Measurements from ENCODE around the gene THAP10.

THAP10 gene

GRCh38 chr15:70853973-70854665 lies 38.1 kb downstream of the THAP10 start, which contains the start of gene LARP6:
TSS of gene LARP6 (minus strand) at chr15:70854157. CDS start at chr15:70854088, 69 bp downstream.
- peak; percentile 62 for DNase-seq
- WGBS, result under 1% methylated on average over 53 of the region's 78 CpGs
- no peaks in the 10 kb centered on the region for H3K9me3 ChIP-seq (ENCODE audit: control insufficient read depth, low read length)
- H3K4me3 ChIP-seq (ENCODE audit: insufficient read depth in 1 of 2, low read depth in 1 of 2, low read length in 2 of 2), result peak within 1 kb of the TSS; percentile 97 to 98
- peak within 1 kb of the TSS; percentile 88 for H4K8ac ChIP-seq (ENCODE audit: low read length)
- peak within 1 kb of the TSS; percentile 70 for H3K4me2 ChIP-seq (ENCODE audit: low read length, poor library complexity, severe bottlenecking)
- peak within 1 kb of the TSS in 1 of 2 experiments; percentile 96 for H3K14ac ChIP-seq (ENCODE audit: low read length in 2 of 2)
- H2BK12ac ChIP-seq (ENCODE audit: low read length in 2 of 2), result peak within 1 kb of the TSS; percentile 82 to 87
- H3K36me3 ChIP-seq (ENCODE audit: control insufficient read depth in 1 of 2, insufficient read depth in 2 of 2, low read depth in 1 of 2, low read length in 2 of 2), result peaks cover 6 to 30% of the 10 kb centered on the region in 2 experiments
- H2BK15ac ChIP-seq (ENCODE audit: low read depth, poor library complexity, severe bottlenecking), result peak within 1 kb of the TSS; percentile 91
- H3K18ac ChIP-seq (ENCODE audit: low read depth in 1 of 2, low read length in 2 of 2), result peak within 1 kb of the TSS; percentile 96 to 98
- H3K79me1 ChIP-seq (replicated peaks; ENCODE audit: low read length, poor library complexity, severe bottlenecking), result peaks cover 4% of the 10 kb centered on the region
- H3K4me1 ChIP-seq (ENCODE audit: control insufficient read depth, insufficient read depth, low read depth, low read length), result peaks cover 12% of the 10 kb centered on the region
- peak within 1 kb of the TSS in 1 of 2 experiments; percentile 77 for H3K23ac ChIP-seq (ENCODE audit: low read length in 2 of 2)
- peak within 1 kb of the TSS; percentile 91 for H2AFZ ChIP-seq (ENCODE audit: low read depth, low read length)
- H2AK5ac ChIP-seq (ENCODE audit: low read length, severe bottlenecking), result no peak within 1 kb of the TSS
- H3K27me3 ChIP-seq (ENCODE audit: control insufficient read depth in 1 of 2, insufficient read depth in 1 of 2, low read length in 2 of 2), result no peaks in the 10 kb centered on the region
- H3K27ac ChIP-seq (ENCODE audit: low read length, poor library complexity, severe bottlenecking), result peak within 1 kb of the TSS; percentile 83
- H2BK5ac ChIP-seq (ENCODE audit: low read depth, low read length, poor library complexity, severe bottlenecking), result peak within 1 kb of the TSS; percentile 88
- H3K9ac ChIP-seq (ENCODE audit: low read length), result peak within 1 kb of the TSS; percentile 98
- H4K91ac ChIP-seq (ENCODE audit: low read length), result peak within 1 kb of the TSS; percentile 34
- H2BK120ac ChIP-seq (ENCODE audit: low read depth, low read length), result peak within 1 kb of the TSS; percentile 78
- peak within 1 kb of the TSS; percentile 93 to 96 for H3K4ac ChIP-seq (ENCODE audit: low read depth in 1 of 2, low read length in 2 of 2)

GRCh38 chr15:70853318-70853972 lies 38.8 kb downstream of the THAP10 start:
- H4K8ac ChIP-seq (ENCODE audit: low read length), result peak overlapping the region; percentile 88
- peak; percentile 81 for DNase-seq
- H3K27ac ChIP-seq (ENCODE audit: low read length, poor library complexity, severe bottlenecking), result peak overlapping the region; percentile 6
- peak overlapping the region; percentile 64 to 87 for H2BK12ac ChIP-seq (ENCODE audit: low read length in 2 of 2)
- H3K9ac ChIP-seq (ENCODE audit: low read length), result peak overlapping the region; percentile 98
- H3K4ac ChIP-seq (ENCODE audit: low read depth in 1 of 2, low read length in 2 of 2), result peak overlapping the region; percentile 67 to 93
- no peaks in the 10 kb centered on the region for H3K27me3 ChIP-seq (ENCODE audit: control insufficient read depth in 1 of 2, insufficient read depth in 1 of 2, low read length in 2 of 2)
- H3K14ac ChIP-seq (ENCODE audit: low read length in 2 of 2), result peak overlapping the region in 1 of 2 experiments; percentile 96
- H4K91ac ChIP-seq (ENCODE audit: low read length), result peak overlapping the region; percentile 8
- H2BK5ac ChIP-seq (ENCODE audit: low read depth, low read length, poor library complexity, severe bottlenecking), result peak overlapping the region; percentile 88
- H3K4me2 ChIP-seq (ENCODE audit: low read length, poor library complexity, severe bottlenecking), result peak overlapping the region; percentile 55
- H3K18ac ChIP-seq (ENCODE audit: low read depth in 1 of 2, low read length in 2 of 2), result peak overlapping the region; percentile 96 to 98
- H3K36me3 ChIP-seq (ENCODE audit: control insufficient read depth in 1 of 2, insufficient read depth in 2 of 2, low read depth in 1 of 2, low read length in 2 of 2), result peaks cover 6 to 30% of the 10 kb centered on the region in 2 experiments
- H3K4me3 ChIP-seq (ENCODE audit: insufficient read depth in 1 of 2, low read depth in 1 of 2, low read length in 2 of 2), result peak overlapping the region; percentile 97 to 98
- peaks cover 12% of the 10 kb centered on the region for H3K4me1 ChIP-seq (ENCODE audit: control insufficient read depth, insufficient read depth, low read depth, low read length)
- peaks cover 4% of the 10 kb centered on the region for H3K79me1 ChIP-seq (replicated peaks; ENCODE audit: low read length, poor library complexity, severe bottlenecking)
- H2AK5ac ChIP-seq (ENCODE audit: low read length, severe bottlenecking), result no peak overlapping the region
- H3K23ac ChIP-seq (ENCODE audit: low read length in 2 of 2), result peak overlapping the region in 1 of 2 experiments; percentile 77
- no peaks in the 10 kb centered on the region for H3K9me3 ChIP-seq (ENCODE audit: control insufficient read depth, low read length)
- 2% methylated on average over 25 of the region's 54 CpGs for WGBS
- H2BK120ac ChIP-seq (ENCODE audit: low read depth, low read length), result peak overlapping the region; percentile 78
- H2BK15ac ChIP-seq (ENCODE audit: low read depth, poor library complexity, severe bottlenecking), result peak overlapping the region; percentile 91
- H2AFZ ChIP-seq (ENCODE audit: low read depth, low read length), result peak overlapping the region; percentile 91

GRCh38 chr15:70852501-70853317 lies 39.5 kb downstream of the THAP10 start:
- DNase-seq, result peak; percentile 54
- Histone ChIP-seq H3K4me2 (ENCODE audit: low read length, poor library complexity, severe bottlenecking) (peak overlapping the region; percentile 55), H3K4me3 (ENCODE audit: insufficient read depth in 1 of 2, low read depth in 1 of 2, low read length in 2 of 2) (peak overlapping the region; percentile 97 to 98), H3K4ac (ENCODE audit: low read depth in 1 of 2, low read length in 2 of 2) (no peak overlapping the region), H2BK5ac (ENCODE audit: low read depth, low read length, poor library complexity, severe bottlenecking) (no peak overlapping the region), H3K36me3 (ENCODE audit: control insufficient read depth in 1 of 2, insufficient read depth in 2 of 2, low read depth in 1 of 2, low read length in 2 of 2) (peaks cover 6 to 36% of the 10 kb centered on the region in 2 experiments), H3K14ac (ENCODE audit: low read length in 2 of 2) (no peak overlapping the region), H3K18ac (ENCODE audit: low read depth in 1 of 2, low read length in 2 of 2) (peak overlapping the region in 1 of 2 experiments; percentile 96), H3K79me1 (replicated peaks; ENCODE audit: low read length, poor library complexity, severe bottlenecking) (peaks cover 6% of the 10 kb centered on the region), H4K91ac (ENCODE audit: low read length) (no peak overlapping the region), H3K9me3 (ENCODE audit: control insufficient read depth, low read length) (no peaks in the 10 kb centered on the region), H2AFZ (ENCODE audit: low read depth, low read length) (no peak overlapping the region), H2BK12ac (ENCODE audit: low read length in 2 of 2) (no peak overlapping the region), H3K4me1 (ENCODE audit: control insufficient read depth, insufficient read depth, low read depth, low read length) (peaks cover 12% of the 10 kb centered on the region), H3K23ac (ENCODE audit: low read length in 2 of 2) (no peak overlapping the region), H3K9ac (ENCODE audit: low read length) (peak overlapping the region; percentile 98), H3K27ac (ENCODE audit: low read length, poor library complexity, severe bottlenecking) (peak overlapping the region; percentile 20), H2BK15ac (ENCODE audit: low read depth, poor library complexity, severe bottlenecking) (no peak overlapping the region), H4K8ac (ENCODE audit: low read length) (peak overlapping the region; percentile 9), H3K27me3 (ENCODE audit: control insufficient read depth in 1 of 2, insufficient read depth in 1 of 2, low read length in 2 of 2) (no peaks in the 10 kb centered on the region), H2AK5ac (ENCODE audit: low read length, severe bottlenecking) (peak overlapping the region; percentile 2), H2BK120ac (ENCODE audit: low read depth, low read length) (no peak overlapping the region)
- WGBS, result 55% methylated on average over 7 of the region's 11 CpGs
